Measurements from ENCODE around the gene IST1.

The IST1 gene

DNA sequence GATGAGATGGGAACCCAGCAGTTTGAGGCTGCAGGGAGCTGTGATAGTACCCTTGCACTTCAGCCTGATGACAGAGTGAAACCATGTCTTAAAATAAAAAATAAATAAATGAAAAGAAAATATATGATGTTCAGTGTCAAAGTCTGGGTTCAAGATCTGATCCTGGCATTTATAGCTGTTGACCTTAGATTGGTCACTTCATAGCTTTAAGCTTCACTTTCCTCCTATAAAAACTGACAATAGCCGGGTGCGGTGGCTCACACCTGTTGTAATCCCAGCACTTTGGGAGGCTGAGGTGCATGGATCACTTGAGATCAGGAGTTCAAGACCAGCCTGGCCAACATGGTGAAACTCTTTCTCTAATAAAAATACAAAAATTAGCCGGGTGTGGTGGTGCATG, 6.2 kb upstream of the IST1 start:
- no peak for DNase-seq (ENCODE audit: low read depth)
- H3K4me3 ChIP-seq (ENCODE audit: low read length): no peak overlapping the region
- TF ChIP-seq, protein P1, sequence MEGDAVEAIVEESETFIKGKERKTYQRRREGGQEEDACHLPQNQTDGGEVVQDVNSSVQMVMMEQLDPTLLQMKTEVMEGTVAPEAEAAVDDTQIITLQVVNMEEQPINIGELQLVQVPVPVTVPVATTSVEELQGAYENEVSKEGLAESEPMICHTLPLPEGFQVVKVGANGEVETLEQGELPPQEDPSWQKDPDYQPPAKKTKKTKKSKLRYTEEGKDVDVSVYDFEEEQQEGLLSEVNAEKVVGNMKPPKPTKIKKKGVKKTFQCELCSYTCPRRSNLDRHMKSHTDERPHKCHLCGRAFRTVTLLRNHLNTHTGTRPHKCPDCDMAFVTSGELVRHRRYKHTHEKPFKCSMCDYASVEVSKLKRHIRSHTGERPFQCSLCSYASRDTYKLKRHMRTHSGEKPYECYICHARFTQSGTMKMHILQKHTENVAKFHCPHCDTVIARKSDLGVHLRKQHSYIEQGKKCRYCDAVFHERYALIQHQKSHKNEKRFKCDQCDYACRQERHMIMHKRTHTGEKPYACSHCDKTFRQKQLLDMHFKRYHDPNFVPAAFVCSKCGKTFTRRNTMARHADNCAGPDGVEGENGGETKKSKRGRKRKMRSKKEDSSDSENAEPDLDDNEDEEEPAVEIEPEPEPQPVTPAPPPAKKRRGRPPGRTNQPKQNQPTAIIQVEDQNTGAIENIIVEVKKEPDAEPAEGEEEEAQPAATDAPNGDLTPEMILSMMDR (IDR thresholded peaks at IDR 0.05; ENCODE audit: insufficient read depth, low read depth, low read length, missing control alignments): no peak

DNA sequence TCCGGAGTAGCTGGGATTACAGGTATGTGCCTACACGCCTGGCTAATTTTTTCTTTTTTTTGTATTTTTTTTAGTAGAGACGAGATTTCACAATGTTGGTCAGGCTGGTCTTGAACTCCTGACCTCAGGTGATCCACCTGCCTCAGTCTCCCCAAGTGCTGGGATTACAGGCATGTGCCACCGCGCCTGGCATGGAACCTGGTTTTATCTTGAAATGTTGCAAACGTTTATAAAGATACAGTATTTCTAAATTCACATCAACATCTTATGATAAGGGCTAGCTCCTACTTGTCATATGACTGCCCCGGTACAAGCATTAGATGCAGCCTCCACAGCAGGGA, 1.5 kb upstream of the IST1 start:
- TF ChIP-seq, protein P1 (IDR thresholded peaks at IDR 0.05; ENCODE audit: insufficient read depth, low read depth, low read length, missing control alignments): no peak
- no peak for DNase-seq (ENCODE audit: low read depth)
- peak overlapping the region; percentile 94 for H3K4me3 ChIP-seq (ENCODE audit: low read length)

DNA sequence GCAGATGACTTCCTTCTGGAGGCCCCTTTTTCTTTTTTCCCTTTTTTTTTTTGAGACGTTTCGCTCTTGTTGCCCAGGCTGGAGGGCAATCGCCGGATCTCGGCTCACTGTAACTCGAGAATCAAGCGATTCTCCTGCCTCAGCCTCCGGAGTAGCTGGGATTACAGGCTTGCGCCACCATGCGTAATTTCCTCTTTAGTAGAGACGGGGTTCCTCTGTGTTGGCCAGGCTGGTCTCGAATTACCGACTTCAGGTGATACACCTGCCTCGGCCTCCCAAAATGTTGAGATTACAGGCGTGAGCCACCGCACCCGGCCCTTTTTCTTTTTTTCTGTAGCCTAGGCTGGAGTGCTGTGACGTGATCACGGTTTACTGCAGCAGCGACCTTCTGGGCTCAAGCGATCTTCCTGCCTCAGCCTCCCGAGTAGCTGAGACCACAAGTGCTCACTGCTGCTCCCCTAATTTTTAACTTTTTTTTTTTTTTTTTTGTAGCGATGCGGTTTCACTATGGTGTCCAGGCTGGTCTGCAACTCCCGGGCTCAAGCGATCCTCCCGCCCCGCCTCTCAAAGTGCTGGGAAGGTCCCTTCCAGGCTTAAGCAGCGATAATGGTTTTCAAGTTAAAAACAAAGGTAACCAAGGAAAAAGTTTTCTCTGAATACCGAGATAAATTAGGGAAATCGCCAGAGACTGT, 956 bp upstream of the IST1 start:
- TF ChIP-seq, protein P1 (IDR thresholded peaks at IDR 0.05; ENCODE audit: insufficient read depth, low read depth, low read length, missing control alignments): no peak
- DNase-seq (ENCODE audit: low read depth): peak; percentile 78
- H3K4me3 ChIP-seq (ENCODE audit: low read length): peak overlapping the region; percentile 94

DNA sequence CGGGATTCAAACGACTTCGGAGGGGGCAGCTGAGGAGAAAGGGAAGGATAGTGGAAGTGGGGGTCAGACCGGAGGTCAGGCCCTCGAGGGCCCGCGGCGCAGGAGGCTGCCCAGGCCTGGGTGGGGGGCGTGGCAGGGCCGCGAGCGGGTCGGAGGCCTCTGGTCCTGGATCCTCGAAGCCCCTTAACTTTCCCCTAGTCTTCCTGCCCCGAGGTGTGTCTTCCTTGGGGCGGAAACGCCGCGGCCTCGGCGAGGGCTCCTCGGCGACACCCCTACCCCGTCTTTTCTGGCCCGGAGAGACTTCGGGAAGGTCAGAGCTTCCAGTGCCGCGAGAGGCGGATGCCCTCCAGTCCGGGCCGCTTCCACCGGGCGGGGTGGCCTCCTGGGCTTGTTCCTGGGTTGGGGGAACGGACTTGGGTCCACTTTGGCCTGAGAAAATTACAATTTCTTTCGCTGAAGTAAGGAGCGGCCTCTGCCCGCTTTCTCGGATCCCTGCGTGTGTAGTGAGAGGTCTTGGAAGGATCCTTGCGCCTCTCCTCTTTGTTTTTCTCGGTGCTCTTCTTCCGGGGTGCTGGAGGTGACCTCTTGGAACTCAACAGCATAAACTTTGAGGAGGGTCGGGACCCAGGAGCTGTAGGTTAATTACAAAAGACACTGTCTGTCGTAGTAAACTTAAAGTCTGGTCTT, 491 bp downstream of the IST1 start:
- DNase-seq (ENCODE audit: low read depth): peak; percentile 52
- H3K4me3 ChIP-seq (ENCODE audit: low read length): peak overlapping the region; percentile 94
- TF ChIP-seq, protein P1 (IDR thresholded peaks at IDR 0.05; ENCODE audit: insufficient read depth, low read depth, low read length, missing control alignments): no peak

DNA sequence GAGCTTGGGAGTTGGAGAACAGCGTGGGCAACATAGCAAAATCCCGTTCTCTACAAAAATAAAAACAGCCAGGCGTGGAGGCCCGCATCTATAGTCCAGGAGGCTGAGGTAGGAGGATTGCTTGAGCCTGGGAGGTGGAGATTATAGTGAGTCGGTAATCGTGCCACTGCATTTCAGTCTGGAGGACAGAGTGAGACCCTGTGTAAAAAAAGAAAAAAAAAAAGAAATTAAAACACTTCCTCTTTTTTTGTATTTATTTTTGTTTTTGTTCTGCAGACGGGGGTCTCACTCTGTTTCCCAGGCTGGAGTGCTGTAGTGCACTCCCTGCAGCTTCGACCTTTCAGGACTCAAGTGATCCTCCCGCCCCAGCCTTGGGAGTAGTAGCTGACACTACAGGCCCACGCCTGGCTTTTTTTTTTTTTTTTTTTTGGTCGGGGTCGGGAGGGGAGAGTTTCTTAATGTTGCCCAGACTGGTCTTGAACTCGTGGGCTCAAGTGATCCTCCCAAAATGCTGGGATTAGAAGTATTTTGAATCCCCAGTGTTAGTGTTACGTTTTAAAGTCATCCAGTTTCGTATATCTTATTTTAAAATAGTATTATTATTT, 1.5 kb downstream of the IST1 start:
- DNase-seq (ENCODE audit: low read depth): no peak
- TF ChIP-seq, protein P1 (IDR thresholded peaks at IDR 0.05; ENCODE audit: insufficient read depth, low read depth, low read length, missing control alignments): no peak
- H3K4me3 ChIP-seq (ENCODE audit: low read length): peak overlapping the region; percentile 94

DNA sequence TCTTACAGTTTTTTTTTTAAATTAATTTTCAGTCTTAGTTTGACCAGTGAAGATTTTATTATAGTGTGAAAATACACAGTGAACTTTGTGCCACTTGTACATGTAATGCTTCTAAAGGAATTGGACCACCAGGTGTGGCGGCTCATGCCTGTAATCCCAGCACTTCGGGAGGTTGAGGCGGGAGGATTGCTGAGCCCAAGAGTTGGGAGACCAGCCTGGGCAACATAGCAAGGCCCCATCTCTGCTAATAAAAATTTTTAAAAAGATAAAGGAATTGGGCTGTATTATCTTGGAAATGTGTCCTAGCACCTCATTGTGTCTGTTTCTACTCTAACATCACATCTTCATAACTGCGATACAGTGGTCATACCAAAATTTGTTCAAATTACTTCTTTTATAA, 3.8 kb downstream of the IST1 start:
- TF ChIP-seq, protein P1 (IDR thresholded peaks at IDR 0.05; ENCODE audit: insufficient read depth, low read depth, low read length, missing control alignments): no peak
- H3K4me3 ChIP-seq (ENCODE audit: low read length): no peak overlapping the region
- DNase-seq (ENCODE audit: low read depth): no peak

All from epithelial cell of esophagus (primary cell).